GM21723 (cell line): ENCODE results near the gene CCDC69.

Source experiments
- ATAC-seq: cut with Tn5 transposase; IDR thresholded peaks from one replicate; pipeline ENCODE4 v1.9.1; 2021; ENCODE audit warnings: mild to moderate bottlenecking, moderate library complexity; ENCODE audit not compliant: unreplicated experiment

Gene CCDC69

GRCh38 chr5:151171529-151171928, 52.4 kb downstream of the CCDC69 start:
- no peak for ATAC-seq

- ATAC-seq, result no peak
These were observed 55.1 kb downstream of the CCDC69 start for GRCh38 chr5:151168602-151169344.

- ATAC-seq, result no peak
These were observed 56.9 kb downstream of the CCDC69 start for GRCh38 chr5:151167022-151167421.

- ATAC-seq, result peak; percentile 91
These were observed 59.1 kb downstream of the CCDC69 start for GRCh38 chr5:151164687-151165392.

GRCh38 chr5:151162776-151163175, 61.1 kb downstream of the CCDC69 start:
- no peak for ATAC-seq

- ATAC-seq, result no peak
These were observed 64.1 kb downstream of the CCDC69 start for GRCh38 chr5:151159649-151160373.

GRCh38 chr5:151158287-151158661, 65.6 kb downstream of the CCDC69 start:
- no peak for ATAC-seq

- peak; percentile 51 for ATAC-seq
These were observed 66.2 kb downstream of the CCDC69 start, which contains the start of gene ANXA6 for GRCh38 chr5:151157426-151158286. Gene ANXA6, minus strand, starts transcription at chr5:151157779. Its CDS starts 9,878 bp downstream, at chr5:151147901.

- no peak for ATAC-seq
These were observed 67.1 kb downstream of the CCDC69 start for GRCh38 chr5:151156507-151157420.

GRCh38 chr5:151155775-151156506, 68.0 kb downstream of the CCDC69 start:
- peak; percentile 34 for ATAC-seq

GRCh38 chr5:151154931-151155774, 68.7 kb downstream of the CCDC69 start:
- peak; percentile 38 for ATAC-seq

GRCh38 chr5:151153766-151154272, 70.1 kb downstream of the CCDC69 start:
- no peak for ATAC-seq

- ATAC-seq, result no peak
These were observed 70.6 kb downstream of the CCDC69 start for GRCh38 chr5:151153300-151153699.

- peak; percentile 29 for ATAC-seq
These were observed 72.1 kb downstream of the CCDC69 start for GRCh38 chr5:151151793-151152192.

GRCh38 chr5:151151263-151151660, 72.6 kb downstream of the CCDC69 start:
- no peak for ATAC-seq

- ATAC-seq, result peak; percentile 55
These were observed 73.2 kb downstream of the CCDC69 start for GRCh38 chr5:151150471-151151262.

- no peak for ATAC-seq
These were observed 75.3 kb downstream of the CCDC69 start for GRCh38 chr5:151148583-151148982.
